Activated naive CD8-positive, alpha-beta T cell treated with anti-CD3 and anti-CD28 coated beads for 36 hours (primary cell): ENCODE measurements around the gene KTN1. TPM values are rescaled to one million over a fixed set of nuclear protein-coding genes. Genes with fewer than 3 reads are reported as not detected.

Experiments used
- DNase-seq: peaks from one replicate; pipeline ENCODE4 v3.0.0; 2021
- H3K27ac Mint-ChIP-seq: one replicate; pipeline ENCODE4 v1.8.0; 2022; ENCODE audit warnings: mild to moderate bottlenecking, moderate library complexity, mixed read lengths
- H3K27me3 Mint-ChIP-seq: one replicate; pipeline ENCODE4 v1.8.0; 2022; ENCODE audit warnings: mild to moderate bottlenecking, mixed read lengths
- H3K36me3 Mint-ChIP-seq: one replicate; pipeline ENCODE4 v1.8.0; 2021; ENCODE audit warnings: mild to moderate bottlenecking, mixed read lengths
- H3K4me1 Mint-ChIP-seq: one replicate; pipeline ENCODE4 v1.8.0; 2021; ENCODE audit warnings: mixed read lengths
- H3K4me3 Mint-ChIP-seq: one replicate; pipeline ENCODE4 v1.8.0; 2022; ENCODE audit warnings: mild to moderate bottlenecking, moderate library complexity, mixed read lengths
- H3K9me3 Mint-ChIP-seq: one replicate; pipeline ENCODE4 v1.8.0; 2022; ENCODE audit warnings: mixed read lengths
- total RNA-seq, 2 experiments: library from RNA; stranded (reverse); gene quantifications; one replicate each; pipeline ENCODE4 v1.2.3, GENCODE V29; 2021

The KTN1 gene, protein sequence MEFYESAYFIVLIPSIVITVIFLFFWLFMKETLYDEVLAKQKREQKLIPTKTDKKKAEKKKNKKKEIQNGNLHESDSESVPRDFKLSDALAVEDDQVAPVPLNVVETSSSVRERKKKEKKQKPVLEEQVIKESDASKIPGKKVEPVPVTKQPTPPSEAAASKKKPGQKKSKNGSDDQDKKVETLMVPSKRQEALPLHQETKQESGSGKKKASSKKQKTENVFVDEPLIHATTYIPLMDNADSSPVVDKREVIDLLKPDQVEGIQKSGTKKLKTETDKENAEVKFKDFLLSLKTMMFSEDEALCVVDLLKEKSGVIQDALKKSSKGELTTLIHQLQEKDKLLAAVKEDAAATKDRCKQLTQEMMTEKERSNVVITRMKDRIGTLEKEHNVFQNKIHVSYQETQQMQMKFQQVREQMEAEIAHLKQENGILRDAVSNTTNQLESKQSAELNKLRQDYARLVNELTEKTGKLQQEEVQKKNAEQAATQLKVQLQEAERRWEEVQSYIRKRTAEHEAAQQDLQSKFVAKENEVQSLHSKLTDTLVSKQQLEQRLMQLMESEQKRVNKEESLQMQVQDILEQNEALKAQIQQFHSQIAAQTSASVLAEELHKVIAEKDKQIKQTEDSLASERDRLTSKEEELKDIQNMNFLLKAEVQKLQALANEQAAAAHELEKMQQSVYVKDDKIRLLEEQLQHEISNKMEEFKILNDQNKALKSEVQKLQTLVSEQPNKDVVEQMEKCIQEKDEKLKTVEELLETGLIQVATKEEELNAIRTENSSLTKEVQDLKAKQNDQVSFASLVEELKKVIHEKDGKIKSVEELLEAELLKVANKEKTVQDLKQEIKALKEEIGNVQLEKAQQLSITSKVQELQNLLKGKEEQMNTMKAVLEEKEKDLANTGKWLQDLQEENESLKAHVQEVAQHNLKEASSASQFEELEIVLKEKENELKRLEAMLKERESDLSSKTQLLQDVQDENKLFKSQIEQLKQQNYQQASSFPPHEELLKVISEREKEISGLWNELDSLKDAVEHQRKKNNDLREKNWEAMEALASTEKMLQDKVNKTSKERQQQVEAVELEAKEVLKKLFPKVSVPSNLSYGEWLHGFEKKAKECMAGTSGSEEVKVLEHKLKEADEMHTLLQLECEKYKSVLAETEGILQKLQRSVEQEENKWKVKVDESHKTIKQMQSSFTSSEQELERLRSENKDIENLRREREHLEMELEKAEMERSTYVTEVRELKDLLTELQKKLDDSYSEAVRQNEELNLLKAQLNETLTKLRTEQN (N-terminal part only)
- total RNA-seq: 100 to 1,000 TPM; 119 TPM

DNA sequence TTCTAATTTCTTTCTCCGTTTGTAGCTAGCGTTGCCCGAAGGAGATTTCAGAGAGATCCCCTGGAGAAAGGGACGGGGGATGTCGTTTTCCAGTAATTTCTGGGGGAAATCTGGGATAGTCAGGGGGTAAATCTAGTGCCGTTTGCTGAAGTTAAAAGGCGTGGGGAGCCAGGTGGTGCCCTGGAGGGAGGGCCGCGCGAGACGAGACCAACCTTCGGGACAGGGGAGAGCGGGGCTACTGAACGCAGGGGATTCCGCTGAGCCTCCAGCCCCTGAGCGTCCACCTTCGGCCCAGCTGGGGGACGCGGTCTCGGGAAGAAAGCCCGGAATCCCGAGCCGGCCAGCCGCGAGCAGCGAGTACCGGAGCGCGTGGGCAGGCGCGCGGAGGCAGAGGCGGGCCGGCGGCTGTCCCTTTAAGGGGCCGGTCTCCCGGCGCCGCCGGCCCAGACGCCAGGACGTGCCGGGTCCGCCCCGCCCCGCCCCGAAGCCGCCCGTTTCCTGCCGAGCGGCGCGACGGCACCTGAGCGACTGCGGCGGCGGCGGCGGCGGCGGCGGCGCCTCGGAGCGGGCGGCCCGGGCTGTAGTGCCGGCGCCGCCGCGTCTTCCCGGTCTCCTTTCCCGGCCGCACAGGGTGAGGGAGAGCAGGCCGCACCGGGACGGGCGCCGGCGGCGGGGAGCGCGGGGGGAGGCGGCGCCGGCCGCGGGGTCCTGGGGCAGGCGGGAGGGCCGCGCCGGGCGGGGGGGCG is at the start of gene KTN1:
TSS of gene KTN1 (plus strand) at position 484 of the 746 bp plus-strand sequence. CDS start 31,842 bp downstream, outside the sequence.
- peak; percentile 89 for DNase-seq
- Mint-ChIP-seq H3K27ac (peak within 1 kb of the TSS; percentile 93), H3K9me3 (no peaks in the 10 kb centered on the region), H3K36me3 (peaks cover 2% of the 10 kb centered on the region), H3K4me3 (peak within 1 kb of the TSS; percentile 95), H3K27me3 (no peaks in the 10 kb centered on the region), H3K4me1 (peaks cover 30% of the 10 kb centered on the region)

DNA sequence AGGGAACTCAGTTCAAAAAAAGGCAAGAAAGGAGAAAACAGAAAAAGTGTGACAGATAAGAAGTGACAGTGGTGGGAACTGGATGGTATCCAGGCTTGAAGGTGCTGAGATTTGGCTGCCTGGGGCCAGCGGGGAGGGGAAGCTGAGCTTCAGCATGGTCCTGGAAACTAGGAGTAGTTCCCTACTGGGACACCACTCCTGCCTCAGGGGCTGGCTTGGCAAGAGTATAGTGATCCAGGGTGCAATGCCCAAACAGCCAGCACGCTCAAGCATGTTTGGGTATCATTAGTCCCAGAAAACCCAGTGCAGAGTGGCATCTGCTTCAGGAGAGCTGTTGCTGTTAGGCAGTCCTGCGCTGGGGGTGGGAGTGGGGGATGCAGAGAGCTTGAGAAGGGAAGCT is 49.5 kb upstream of the KTN1 start:
- Mint-ChIP-seq H3K4me1 (no peaks in the 10 kb centered on the region), H3K4me3 (no peak overlapping the region), H3K9me3 (no peaks in the 10 kb centered on the region), H3K27ac (no peak overlapping the region), H3K27me3 (no peaks in the 10 kb centered on the region), H3K36me3 (no peaks in the 10 kb centered on the region)
- no peak for DNase-seq

DNA sequence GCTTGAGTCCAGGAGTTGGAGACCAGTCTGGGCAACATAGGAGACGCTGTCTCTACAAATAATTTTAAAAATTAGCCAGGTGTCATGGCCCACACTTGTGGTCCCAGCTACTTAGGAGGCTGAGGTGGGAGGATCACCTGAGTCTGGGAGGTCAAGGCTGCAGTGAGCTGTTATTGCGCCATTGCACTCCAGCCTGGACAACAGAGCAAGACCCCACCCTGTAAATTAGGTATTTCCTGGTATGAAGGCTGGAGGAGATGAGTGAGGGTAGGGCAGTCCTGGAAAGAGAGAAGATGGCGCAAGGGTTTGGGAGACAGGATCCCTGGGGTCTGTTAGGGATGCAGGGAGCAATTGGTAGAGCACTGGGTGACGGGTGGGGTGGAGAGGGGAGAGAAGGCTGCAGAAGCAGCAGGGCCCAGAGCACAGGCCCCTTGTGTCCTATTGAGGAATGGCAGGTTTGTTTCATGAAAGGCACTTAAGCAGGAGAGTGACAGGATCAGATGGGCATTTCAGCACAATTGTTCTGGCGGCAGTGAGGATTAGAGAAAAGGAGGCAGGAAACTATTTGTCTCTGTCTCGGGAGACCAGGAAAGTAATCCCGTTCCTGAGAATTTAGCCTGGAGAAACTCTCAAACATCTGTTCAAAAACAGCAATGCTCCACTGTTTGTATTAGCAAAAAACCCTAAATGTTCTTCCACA is 47.2 kb upstream of the KTN1 start:
- Mint-ChIP-seq H3K27me3 (no peaks in the 10 kb centered on the region), H3K36me3 (peaks cover 7% of the 10 kb centered on the region), H3K4me3 (no peak overlapping the region), H3K4me1 (no peaks in the 10 kb centered on the region), H3K9me3 (peaks cover 5% of the 10 kb centered on the region), H3K27ac (no peak overlapping the region)
- DNase-seq: no peak

DNA sequence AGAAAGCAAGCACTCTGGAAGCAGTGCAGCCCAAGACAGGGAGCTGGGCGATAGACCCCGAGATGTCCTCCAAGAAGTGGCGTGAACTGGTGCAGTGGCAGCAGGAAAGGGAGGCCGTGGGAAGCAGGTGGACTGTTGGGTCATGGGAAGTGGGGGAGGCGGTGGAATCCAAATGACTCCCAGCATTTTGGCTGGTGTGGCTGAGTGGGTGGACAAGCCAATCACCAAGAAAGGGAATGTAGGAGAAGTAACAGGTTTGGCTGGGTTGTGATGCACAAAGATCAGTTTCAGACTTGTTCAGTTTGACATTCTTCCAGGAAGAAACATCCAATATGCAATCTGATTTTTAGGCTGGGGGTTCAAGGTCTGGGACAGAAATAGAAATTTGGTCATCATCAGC is 46.0 kb upstream of the KTN1 start:
- Mint-ChIP-seq H3K27ac (no peak overlapping the region), H3K9me3 (peaks cover 5% of the 10 kb centered on the region), H3K4me1 (no peaks in the 10 kb centered on the region), H3K4me3 (no peak overlapping the region), H3K36me3 (peaks cover 7% of the 10 kb centered on the region), H3K27me3 (no peaks in the 10 kb centered on the region)
- DNase-seq: no peak

DNA sequence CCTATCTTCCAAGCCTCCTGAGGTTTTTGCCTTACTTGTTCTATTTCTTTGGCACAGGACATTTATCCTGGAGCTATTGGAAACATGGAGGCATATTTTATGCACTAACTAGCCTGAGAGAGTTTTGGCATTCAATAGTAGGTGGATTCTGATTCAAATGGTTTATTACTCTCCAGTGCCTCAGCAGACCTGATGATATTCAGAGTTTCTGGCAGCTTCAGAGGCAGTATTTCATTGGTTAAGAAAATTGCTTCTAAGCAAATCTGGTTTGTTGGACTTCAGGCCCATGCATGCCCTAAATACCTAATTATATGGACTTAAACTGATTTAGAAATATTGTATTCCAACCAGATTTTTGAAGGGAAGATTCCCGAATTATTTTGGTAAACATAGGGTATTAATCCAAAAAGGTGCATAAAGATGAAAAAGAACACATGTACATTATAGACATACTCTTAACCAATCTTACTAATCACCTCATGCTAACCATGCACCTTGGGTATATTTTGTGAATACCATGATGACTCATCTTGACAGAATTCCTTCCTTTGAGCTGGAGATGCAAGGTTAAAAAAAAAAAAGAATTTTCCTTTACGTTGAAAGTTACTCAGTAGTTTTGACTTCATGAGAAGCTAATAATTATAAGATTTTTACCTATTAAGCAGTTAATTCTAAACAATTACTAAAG is 44.3 kb upstream of the KTN1 start:
- no peak overlapping the region for H3K27ac Mint-ChIP-seq
- peaks cover 9% of the 10 kb centered on the region for H3K36me3 Mint-ChIP-seq
- no peaks in the 10 kb centered on the region for H3K4me1 Mint-ChIP-seq
- no peak for DNase-seq
- H3K4me3 Mint-ChIP-seq: no peak overlapping the region
- H3K27me3 Mint-ChIP-seq: no peaks in the 10 kb centered on the region
- peaks cover 5% of the 10 kb centered on the region for H3K9me3 Mint-ChIP-seq

DNA sequence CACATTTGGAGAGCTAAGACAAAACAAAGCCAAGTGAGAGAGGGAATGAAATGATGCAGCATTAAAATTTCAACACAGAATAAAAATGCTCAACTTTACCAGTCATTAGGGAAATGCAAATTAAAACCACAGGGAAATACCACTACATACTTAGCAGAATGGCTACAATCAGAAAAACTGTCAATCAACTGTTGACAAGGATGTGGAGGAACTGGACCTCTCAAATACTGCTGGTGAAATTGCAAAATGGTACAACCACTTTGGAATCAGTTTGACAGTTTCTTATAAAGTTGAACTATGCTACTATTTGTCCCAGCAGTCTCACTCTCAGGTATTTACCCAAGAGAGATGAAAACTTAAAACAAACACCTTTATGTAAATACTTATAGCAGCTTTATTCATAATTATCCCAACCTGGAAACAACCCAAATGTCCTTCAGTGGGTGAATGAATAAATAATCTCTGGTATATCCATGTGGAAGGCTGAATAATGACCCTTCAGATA is 43.8 kb upstream of the KTN1 start:
- Mint-ChIP-seq H3K27me3 (no peaks in the 10 kb centered on the region), H3K36me3 (peaks cover 9% of the 10 kb centered on the region), H3K4me3 (no peak overlapping the region), H3K9me3 (peaks cover 5% of the 10 kb centered on the region), H3K4me1 (no peaks in the 10 kb centered on the region), H3K27ac (no peak overlapping the region)
- DNase-seq: no peak

DNA sequence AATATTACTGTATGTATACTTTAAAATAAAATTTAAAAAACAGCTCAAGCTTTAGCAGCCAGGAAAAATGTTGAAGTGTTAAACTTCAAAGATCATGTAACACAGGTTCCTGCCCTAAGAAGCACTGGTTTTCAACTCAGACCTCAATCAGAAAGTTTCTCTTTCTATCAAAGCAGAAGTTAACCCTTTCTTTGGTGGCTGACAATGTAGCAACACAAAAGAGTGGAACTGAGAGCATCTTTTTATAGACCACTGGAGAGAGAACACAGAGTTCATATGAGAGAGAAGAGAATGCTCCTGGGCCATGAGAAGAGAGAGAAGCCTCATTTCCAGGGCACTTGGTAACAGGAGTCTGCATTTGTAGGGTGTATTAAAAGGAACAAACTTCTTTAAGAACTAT is 42.2 kb upstream of the KTN1 start:
- H3K4me3 Mint-ChIP-seq: no peak overlapping the region
- no peak overlapping the region for H3K27ac Mint-ChIP-seq
- H3K36me3 Mint-ChIP-seq: peaks cover 9% of the 10 kb centered on the region
- peaks cover 5% of the 10 kb centered on the region for H3K9me3 Mint-ChIP-seq
- no peak for DNase-seq
- H3K27me3 Mint-ChIP-seq: no peaks in the 10 kb centered on the region
- H3K4me1 Mint-ChIP-seq: no peaks in the 10 kb centered on the region

DNA sequence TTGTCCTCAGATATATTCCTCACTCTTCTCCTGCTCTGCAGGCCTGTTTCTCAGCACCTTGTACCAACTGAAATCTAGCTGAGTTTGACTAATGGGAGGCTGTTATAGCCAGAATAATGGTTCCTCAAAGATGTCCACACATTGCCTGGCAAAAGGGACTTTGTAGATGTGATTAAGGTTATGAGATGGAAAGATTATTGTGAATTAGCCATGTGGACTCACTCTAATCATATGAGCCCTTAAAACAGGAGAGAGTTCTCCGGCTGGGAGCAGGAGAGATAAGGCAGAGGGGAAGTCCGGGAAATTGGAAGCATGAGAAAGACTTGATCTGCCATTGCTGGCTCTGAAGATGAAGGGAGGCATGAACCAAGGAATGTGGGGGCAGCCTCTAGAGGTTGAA is 40.0 kb upstream of the KTN1 start:
- Mint-ChIP-seq H3K27ac (no peak overlapping the region), H3K4me3 (no peak overlapping the region), H3K27me3 (no peaks in the 10 kb centered on the region), H3K4me1 (no peaks in the 10 kb centered on the region), H3K36me3 (peaks cover 9% of the 10 kb centered on the region), H3K9me3 (peaks cover 5% of the 10 kb centered on the region)
- DNase-seq: no peak

DNA sequence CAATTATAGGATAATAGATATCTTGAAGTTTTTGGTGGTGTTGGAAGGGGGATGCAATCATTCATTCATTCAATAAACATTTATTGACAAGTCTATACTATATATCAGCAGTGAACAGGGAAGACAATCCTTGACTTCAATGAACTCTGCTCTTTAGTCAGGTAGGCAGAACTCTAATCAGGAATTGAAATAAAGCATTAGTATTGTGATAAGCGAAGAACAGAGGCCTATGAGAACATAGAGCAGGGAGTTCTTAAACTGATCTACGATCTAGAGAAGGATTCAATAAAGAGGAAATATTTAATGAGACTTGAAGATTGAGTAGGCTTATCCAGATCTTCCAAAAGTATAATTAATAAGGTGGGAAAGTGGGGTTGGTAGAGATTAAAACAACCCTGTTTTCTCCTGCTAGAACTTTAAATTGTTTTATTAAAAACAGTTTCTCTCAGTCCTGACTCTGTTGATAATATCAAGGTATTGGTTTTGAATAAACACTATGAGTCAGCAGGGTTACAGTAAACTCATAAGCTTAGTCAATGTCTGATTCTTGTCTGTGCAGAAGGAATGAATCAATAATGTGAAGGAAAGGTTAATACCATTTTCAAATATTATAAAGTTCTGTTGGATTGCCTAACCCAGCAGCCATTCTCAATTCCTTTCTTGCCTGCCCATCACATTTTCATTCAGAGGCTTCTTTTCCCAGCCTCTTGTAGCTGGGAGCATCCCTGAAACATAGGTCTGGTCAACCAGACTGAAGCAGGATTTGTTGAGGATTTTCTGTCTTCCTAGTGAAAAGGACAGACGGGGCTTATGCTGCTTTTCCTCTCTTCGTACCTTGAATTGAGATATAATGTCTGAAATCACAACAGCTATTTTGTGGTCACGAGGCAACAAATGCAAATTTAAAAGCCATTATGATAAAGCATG is 38.9 kb upstream of the KTN1 start:
- Mint-ChIP-seq H3K27me3 (no peaks in the 10 kb centered on the region), H3K4me1 (no peaks in the 10 kb centered on the region), H3K4me3 (no peak overlapping the region), H3K27ac (no peak overlapping the region), H3K36me3 (peaks cover 9% of the 10 kb centered on the region), H3K9me3 (peaks cover 5% of the 10 kb centered on the region)
- DNase-seq: no peak

DNA sequence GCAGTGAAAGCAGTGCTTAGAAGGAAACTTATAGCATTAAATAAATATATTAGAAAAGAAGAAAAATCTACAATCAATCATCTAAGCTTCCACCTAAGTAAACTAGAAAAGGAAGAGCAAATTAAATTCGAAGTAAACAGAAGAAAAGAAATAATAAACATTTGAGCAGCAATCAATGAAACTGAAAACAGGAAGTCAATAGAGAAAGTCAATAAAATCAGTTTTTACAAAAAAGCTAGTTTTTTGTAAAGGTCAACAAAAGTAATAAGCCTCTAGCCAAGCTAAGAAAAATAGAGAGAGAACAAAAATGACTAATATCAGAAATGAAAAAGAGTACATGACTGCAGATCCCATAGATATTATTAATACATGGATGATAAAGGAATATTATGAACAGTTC is 34.2 kb upstream of the KTN1 start:
- DNase-seq: no peak
- H3K27me3 Mint-ChIP-seq: no peaks in the 10 kb centered on the region
- no peak overlapping the region for H3K27ac Mint-ChIP-seq
- peaks cover 2% of the 10 kb centered on the region for H3K9me3 Mint-ChIP-seq
- no peak overlapping the region for H3K4me3 Mint-ChIP-seq
- no peaks in the 10 kb centered on the region for H3K4me1 Mint-ChIP-seq
- peaks cover 2% of the 10 kb centered on the region for H3K36me3 Mint-ChIP-seq

DNA sequence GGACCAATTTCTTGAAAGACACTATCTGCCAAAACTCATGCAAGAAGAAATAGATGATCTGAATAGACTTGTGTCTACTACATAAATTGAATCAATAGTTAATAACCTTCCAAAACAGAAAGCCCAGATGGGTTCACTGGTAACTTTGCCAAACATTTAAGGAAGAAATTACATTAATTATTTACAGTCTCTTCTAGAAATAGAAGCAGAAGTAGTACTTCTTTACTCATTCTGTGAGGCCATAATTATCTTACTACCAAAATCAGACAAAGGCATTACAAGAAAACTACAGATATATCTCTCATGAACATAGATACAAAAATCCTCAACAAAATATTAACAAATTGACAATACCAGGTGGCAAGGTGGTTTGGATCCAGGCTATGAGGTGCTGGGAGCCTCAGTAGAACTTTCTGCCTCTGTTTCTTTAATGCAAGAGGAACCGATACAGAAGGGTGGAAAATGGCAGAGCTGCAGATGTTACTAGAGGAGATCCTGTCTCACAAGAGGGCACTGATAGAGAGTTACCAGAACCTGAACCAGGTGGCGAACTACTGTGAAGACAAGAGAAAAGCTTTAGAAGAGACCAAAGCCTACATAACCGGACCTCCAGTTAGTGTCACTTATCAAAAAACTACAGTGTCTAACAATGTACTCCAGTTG is 33.7 kb upstream of the KTN1 start:
- Mint-ChIP-seq H3K27me3 (no peaks in the 10 kb centered on the region), H3K9me3 (peaks cover 2% of the 10 kb centered on the region), H3K4me3 (no peak overlapping the region), H3K27ac (no peak overlapping the region), H3K36me3 (peaks cover 4% of the 10 kb centered on the region), H3K4me1 (no peaks in the 10 kb centered on the region)
- DNase-seq: no peak

DNA sequence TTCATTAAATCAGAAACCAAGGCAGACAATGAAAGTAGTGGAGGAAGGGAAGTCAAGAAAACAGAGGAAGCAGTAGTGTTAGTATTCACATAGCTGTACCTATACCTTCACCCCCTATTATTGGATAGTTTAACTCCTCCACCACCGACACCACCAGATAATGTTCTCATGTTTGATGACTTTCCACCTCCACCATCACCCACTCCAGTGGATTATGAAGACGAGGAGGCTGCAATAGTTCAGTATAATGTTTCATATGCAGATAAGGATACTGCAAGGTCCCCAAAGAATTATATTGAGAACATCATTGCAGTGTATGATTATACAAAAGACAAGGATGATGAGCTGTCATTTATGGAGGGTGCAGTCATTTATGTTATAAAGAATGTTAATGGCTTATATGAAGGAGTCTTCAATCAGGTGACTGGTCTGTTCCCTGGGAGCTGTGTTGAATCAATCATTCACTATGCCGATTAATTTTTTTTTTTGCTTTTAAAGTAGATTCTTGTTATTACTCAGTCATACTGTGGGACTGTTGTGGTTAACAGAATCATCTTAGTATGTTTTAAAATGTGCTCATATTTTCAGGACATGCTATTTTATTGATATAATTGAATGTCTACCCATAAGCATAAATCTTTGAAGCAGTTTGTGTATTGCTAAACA is 32.2 kb upstream of the KTN1 start:
- H3K27ac Mint-ChIP-seq: no peak overlapping the region
- no peak overlapping the region for H3K4me3 Mint-ChIP-seq
- H3K4me1 Mint-ChIP-seq: no peaks in the 10 kb centered on the region
- H3K27me3 Mint-ChIP-seq: no peaks in the 10 kb centered on the region
- DNase-seq: no peak
- peaks cover 9% of the 10 kb centered on the region for H3K36me3 Mint-ChIP-seq
- peaks cover 2% of the 10 kb centered on the region for H3K9me3 Mint-ChIP-seq
